NB4 (cell line): Measurements from ENCODE around the gene GLP1R.

Source experiments
- MAX ChIP-seq: IDR thresholded peaks from 2 replicates; pipeline ENCODE4 v1.6.1; 2011; ENCODE audit warnings: low read depth, low read length
- MYC ChIP-seq: IDR thresholded peaks from 2 replicates; pipeline ENCODE4 v1.6.1; 2011; ENCODE audit warnings: low read depth, low read length
- POLR2A ChIP-seq: IDR thresholded peaks from 2 replicates; pipeline ENCODE4 v1.6.1; 2011; ENCODE audit warnings: mild to moderate bottlenecking; ENCODE audit not compliant: insufficient read length; ENCODE audit errors: extremely low read depth
- TF ChIP-seq, protein P1 (sequence below): IDR thresholded peaks from one replicate; pipeline ENCODE4 v1.5.1; 2012; ENCODE audit warnings: low read depth, low read length

DNA sequence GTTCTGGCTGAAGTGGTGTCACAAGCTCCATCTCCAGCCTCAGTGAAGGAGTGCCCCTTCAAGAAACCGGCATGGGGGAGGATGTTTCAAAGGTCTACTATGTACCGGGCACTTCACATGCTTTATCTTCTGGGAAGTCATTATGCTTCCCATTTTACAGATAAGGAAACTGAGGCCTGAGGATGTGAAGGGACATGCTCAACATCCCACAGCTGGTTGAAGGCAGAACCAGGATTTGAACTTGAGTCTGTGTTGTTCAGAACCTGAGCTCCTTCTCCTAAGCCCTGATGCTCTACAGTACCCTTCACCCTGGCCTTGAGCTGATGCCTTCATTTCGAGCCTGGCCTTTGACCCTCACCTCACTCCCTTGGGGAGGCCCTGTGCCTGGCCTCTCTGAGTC is 13.0 kb downstream of the GLP1R start:
- TF ChIP-seq, protein P1, sequence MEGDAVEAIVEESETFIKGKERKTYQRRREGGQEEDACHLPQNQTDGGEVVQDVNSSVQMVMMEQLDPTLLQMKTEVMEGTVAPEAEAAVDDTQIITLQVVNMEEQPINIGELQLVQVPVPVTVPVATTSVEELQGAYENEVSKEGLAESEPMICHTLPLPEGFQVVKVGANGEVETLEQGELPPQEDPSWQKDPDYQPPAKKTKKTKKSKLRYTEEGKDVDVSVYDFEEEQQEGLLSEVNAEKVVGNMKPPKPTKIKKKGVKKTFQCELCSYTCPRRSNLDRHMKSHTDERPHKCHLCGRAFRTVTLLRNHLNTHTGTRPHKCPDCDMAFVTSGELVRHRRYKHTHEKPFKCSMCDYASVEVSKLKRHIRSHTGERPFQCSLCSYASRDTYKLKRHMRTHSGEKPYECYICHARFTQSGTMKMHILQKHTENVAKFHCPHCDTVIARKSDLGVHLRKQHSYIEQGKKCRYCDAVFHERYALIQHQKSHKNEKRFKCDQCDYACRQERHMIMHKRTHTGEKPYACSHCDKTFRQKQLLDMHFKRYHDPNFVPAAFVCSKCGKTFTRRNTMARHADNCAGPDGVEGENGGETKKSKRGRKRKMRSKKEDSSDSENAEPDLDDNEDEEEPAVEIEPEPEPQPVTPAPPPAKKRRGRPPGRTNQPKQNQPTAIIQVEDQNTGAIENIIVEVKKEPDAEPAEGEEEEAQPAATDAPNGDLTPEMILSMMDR, result no peak
- TF ChIP-seq POLR2A, result no peak
- TF ChIP-seq MAX, result no peak
- TF ChIP-seq MYC, result no peak
